Activated CD4-positive, alpha-beta memory T cell treated with anti-CD3 and anti-CD28 coated beads for 36 hours (primary cell): Measurements from ENCODE around the gene WDR1. TPM values are rescaled to one million over a fixed set of nuclear protein-coding genes. Genes with fewer than 3 reads are reported as not detected.
"Not testable (repeated sequence)": the region's sequence is repeated elsewhere in the genome, so short reads cannot be mapped to it uniquely, and the experiment has no call there.

Source experiments
- CTCF ChIA-PET: fragments of 350-600 bp; sonication (Branson Sonifier 250); formaldehyde crosslinking; loops from one replicate; lab custom pipeline; 2021; ENCODE audit warnings: antibody characterized with exemption, inconsistent platforms; lab: Charles Lee
- POLR2A ChIA-PET: fragments of 350-600 bp; sonication (Branson Sonifier 250); formaldehyde crosslinking; loops from one replicate; lab custom pipeline; 2021; ENCODE audit warnings: antibody characterized with exemption; lab: Charles Lee
- DNase-seq: peaks from one replicate; pipeline ENCODE4 v3.0.0-alpha.2; 2020
- H3K27ac Mint-ChIP-seq: one replicate; pipeline ENCODE4 v1.8.0; 2021; ENCODE audit warnings: mixed read lengths
- H3K27me3 Mint-ChIP-seq: one replicate; pipeline ENCODE4 v1.8.0; 2021; ENCODE audit warnings: mixed read lengths
- H3K36me3 Mint-ChIP-seq: one replicate; pipeline ENCODE4 v1.8.0; 2021; ENCODE audit warnings: mixed read lengths
- H3K4me1 Mint-ChIP-seq: one replicate; pipeline ENCODE4 v1.8.0; 2021; ENCODE audit warnings: low read depth, mixed read lengths
- H3K4me3 Mint-ChIP-seq: one replicate; pipeline ENCODE4 v1.8.0; 2021; ENCODE audit warnings: mild to moderate bottlenecking, mixed read lengths
- H3K9me3 Mint-ChIP-seq: one replicate; pipeline ENCODE4 v1.8.0; 2021; ENCODE audit warnings: mixed read lengths
- intact Hi-C: fragments of 100-400 bp; cut with micrococcal nuclease; formaldehyde crosslinking; loops from one replicate; pipeline ENCODE4 v1.15.1; 2023
- total RNA-seq, 2 experiments: library from RNA; stranded (reverse); gene quantifications; one replicate each; pipeline ENCODE4 v1.2.3, GENCODE V29; 2021

WDR1 gene
- total RNA-seq, 2 experiments from 2014 or later: 351 to 353 TPM

GRCh38 chr4:10129196-10130177 is 12.9 kb upstream of the WDR1 start:
- ChIA-PET POLR2A (no interaction called here), CTCF (no interaction called here)
- no peak for DNase-seq
- Mint-ChIP-seq H3K4me1 (peaks cover under 1% of the 10 kb centered on the region), H3K4me3 (no peak overlapping the region), H3K27me3 (no peaks in the 10 kb centered on the region), H3K27ac (no peak overlapping the region), H3K9me3 (no peaks in the 10 kb centered on the region), H3K36me3 (no peaks in the 10 kb centered on the region)
- intact Hi-C loops: no loop called here

GRCh38 chr4:10128761-10129160 is 12.2 kb upstream of the WDR1 start:
- POLR2A ChIA-PET: no interaction called here

GRCh38 chr4:10127531-10127930 is 10.9 kb upstream of the WDR1 start:
- H3K27ac Mint-ChIP-seq: not testable (repeated sequence)

More at GRCh38 chr4:10128761-10129160, 12.2 kb upstream of the WDR1 start:
- no peak overlapping the region for H3K4me3 Mint-ChIP-seq
- H3K27me3 Mint-ChIP-seq: no peaks in the 10 kb centered on the region
- CTCF ChIA-PET: no interaction called here
- peaks cover 8% of the 10 kb centered on the region for H3K4me1 Mint-ChIP-seq
- intact Hi-C loops: no loop called here
- H3K27ac Mint-ChIP-seq: no peak overlapping the region
- no peak for DNase-seq
- no peaks in the 10 kb centered on the region for H3K9me3 Mint-ChIP-seq
- no peaks in the 10 kb centered on the region for H3K36me3 Mint-ChIP-seq

GRCh38 chr4:10124167-10124930 is 7.8 kb upstream of the WDR1 start:
- ChIA-PET CTCF (no interaction called here), POLR2A (no interaction called here)
- intact Hi-C loops: no loop called here
- peaks cover 17% of the 10 kb centered on the region for H3K4me1 Mint-ChIP-seq
- DNase-seq: no peak
- no peaks in the 10 kb centered on the region for H3K9me3 Mint-ChIP-seq
- no peaks in the 10 kb centered on the region for H3K36me3 Mint-ChIP-seq
- H3K27ac Mint-ChIP-seq: no peak overlapping the region
- no peak overlapping the region for H3K4me3 Mint-ChIP-seq
- no peaks in the 10 kb centered on the region for H3K27me3 Mint-ChIP-seq

More at GRCh38 chr4:10127531-10127930, 10.9 kb upstream of the WDR1 start:
- DNase-seq, CTCF ChIA-PET, H3K27me3 Mint-ChIP-seq, H3K4me3 Mint-ChIP-seq, H3K9me3 Mint-ChIP-seq, intact Hi-C loops, H3K36me3 Mint-ChIP-seq, POLR2A ChIA-PET: not testable (repeated sequence)
- H3K4me1 Mint-ChIP-seq: peaks cover 15% of the 10 kb centered on the region

- ChIA-PET CTCF (no interaction called here), POLR2A (no interaction called here)
- intact Hi-C loops: no loop called here
- DNase-seq: peak; percentile 42
- Mint-ChIP-seq H3K9me3 (no peaks in the 10 kb centered on the region), H3K4me3 (no peak overlapping the region), H3K36me3 (no peaks in the 10 kb centered on the region), H3K27me3 (no peaks in the 10 kb centered on the region), H3K27ac (no peak overlapping the region), H3K4me1 (peaks cover 23% of the 10 kb centered on the region)
These were observed 6.9 kb upstream of the WDR1 start for GRCh38 chr4:10123227-10124101.

- Mint-ChIP-seq H3K4me3 (no peak overlapping the region), H3K36me3 (no peaks in the 10 kb centered on the region), H3K9me3 (no peaks in the 10 kb centered on the region), H3K4me1 (peaks cover 34% of the 10 kb centered on the region), H3K27me3 (no peaks in the 10 kb centered on the region), H3K27ac (peak overlapping the region; percentile 15)
- no peak for DNase-seq
- POLR2A ChIA-PET: no interaction called here
- CTCF ChIA-PET: no interaction called here
- intact Hi-C loops: no loop called here
These were observed 5.8 kb upstream of the WDR1 start for GRCh38 chr4:10122236-10122932.

- no peak for DNase-seq
- H3K4me1 Mint-ChIP-seq: peaks cover 36% of the 10 kb centered on the region
- CTCF ChIA-PET: no interaction called here
- H3K36me3 Mint-ChIP-seq: no peaks in the 10 kb centered on the region
- H3K9me3 Mint-ChIP-seq: no peaks in the 10 kb centered on the region
- POLR2A ChIA-PET: no interaction called here
- intact Hi-C loops: no loop called here
- no peak overlapping the region for H3K27ac Mint-ChIP-seq
- no peak overlapping the region for H3K4me3 Mint-ChIP-seq
- no peaks in the 10 kb centered on the region for H3K27me3 Mint-ChIP-seq
These were observed 5.1 kb upstream of the WDR1 start for GRCh38 chr4:10121568-10122208.

- Mint-ChIP-seq H3K4me1 (peaks cover 36% of the 10 kb centered on the region), H3K27me3 (no peaks in the 10 kb centered on the region), H3K9me3 (no peaks in the 10 kb centered on the region), H3K4me3 (no peak overlapping the region), H3K27ac (no peak overlapping the region), H3K36me3 (peaks cover under 1% of the 10 kb centered on the region)
- CTCF ChIA-PET: interaction anchor here (1.1 kb wide), 1 partner anchor 25 kb away, joined by 3 read pairs; no protein-coding TSS in a partner anchor
- intact Hi-C loops: no loop called here
- no peak for DNase-seq
- POLR2A ChIA-PET: no interaction called here
These were observed 4.5 kb upstream of the WDR1 start for GRCh38 chr4:10120943-10121567.

GRCh38 chr4:10119773-10120172 is 3.2 kb upstream of the WDR1 start:
- no peaks in the 10 kb centered on the region for H3K9me3 Mint-ChIP-seq
- H3K27ac Mint-ChIP-seq: peak overlapping the region; percentile 11
- POLR2A ChIA-PET: interaction anchor here (3.5 kb wide), 1 partner anchor 14 kb away, joined by 80 read pairs; no protein-coding TSS in a partner anchor
- no peak for DNase-seq
- CTCF ChIA-PET: interaction anchor here (0.9 to 1.7 kb wide), 3 partner anchors 38 to 416 kb away, joined by 3 to 5 read pairs (median 3); no protein-coding TSS in a partner anchor
- peaks cover 13% of the 10 kb centered on the region for H3K36me3 Mint-ChIP-seq
- peaks cover 42% of the 10 kb centered on the region for H3K4me1 Mint-ChIP-seq
- intact Hi-C loops: loop anchor here (5.0 to 10.0 kb wide), 2 partner anchors 515 to 967 kb away; no protein-coding TSS in a partner anchor
- no peak overlapping the region for H3K4me3 Mint-ChIP-seq
- H3K27me3 Mint-ChIP-seq: no peaks in the 10 kb centered on the region

- ChIA-PET CTCF (interaction anchor here (1.0 to 1.7 kb wide), 2 partner anchors 39 to 416 kb away, joined by 3 to 5 read pairs; no protein-coding TSS in a partner anchor), POLR2A (interaction anchor here (3.5 kb wide), 1 partner anchor 14 kb away, joined by 80 read pairs; no protein-coding TSS in a partner anchor)
- Mint-ChIP-seq H3K27me3 (no peaks in the 10 kb centered on the region), H3K9me3 (no peaks in the 10 kb centered on the region), H3K36me3 (peaks cover 18% of the 10 kb centered on the region), H3K27ac (no peak overlapping the region), H3K4me3 (no peak overlapping the region), H3K4me1 (peaks cover 44% of the 10 kb centered on the region)
- DNase-seq: no peak
- intact Hi-C loops: loop anchor here (5.0 to 10.0 kb wide), 2 partner anchors 514 to 967 kb away; no protein-coding TSS in a partner anchor
These were observed 2.7 kb upstream of the WDR1 start for GRCh38 chr4:10119278-10119677.
